NCI-H2196 treated with DMSO at 0.1 percent for 48 hours (cell line): ENCODE measurements around the gene PGM2.

ENCODE experiments used
- DNase-seq: peaks from one replicate; lab custom pipeline; 2025; ENCODE audit not compliant: unreplicated experiment; lab: John Stamatoyannopoulos, UW

PGM2 gene

GRCh38 chr4:37896206-37896860, 69.8 kb downstream of the PGM2 start:
- DNase-seq: no peak

- DNase-seq: no peak
Observed at GRCh38 chr4:37902212-37902611, 75.7 kb downstream of the PGM2 start.

DNA sequence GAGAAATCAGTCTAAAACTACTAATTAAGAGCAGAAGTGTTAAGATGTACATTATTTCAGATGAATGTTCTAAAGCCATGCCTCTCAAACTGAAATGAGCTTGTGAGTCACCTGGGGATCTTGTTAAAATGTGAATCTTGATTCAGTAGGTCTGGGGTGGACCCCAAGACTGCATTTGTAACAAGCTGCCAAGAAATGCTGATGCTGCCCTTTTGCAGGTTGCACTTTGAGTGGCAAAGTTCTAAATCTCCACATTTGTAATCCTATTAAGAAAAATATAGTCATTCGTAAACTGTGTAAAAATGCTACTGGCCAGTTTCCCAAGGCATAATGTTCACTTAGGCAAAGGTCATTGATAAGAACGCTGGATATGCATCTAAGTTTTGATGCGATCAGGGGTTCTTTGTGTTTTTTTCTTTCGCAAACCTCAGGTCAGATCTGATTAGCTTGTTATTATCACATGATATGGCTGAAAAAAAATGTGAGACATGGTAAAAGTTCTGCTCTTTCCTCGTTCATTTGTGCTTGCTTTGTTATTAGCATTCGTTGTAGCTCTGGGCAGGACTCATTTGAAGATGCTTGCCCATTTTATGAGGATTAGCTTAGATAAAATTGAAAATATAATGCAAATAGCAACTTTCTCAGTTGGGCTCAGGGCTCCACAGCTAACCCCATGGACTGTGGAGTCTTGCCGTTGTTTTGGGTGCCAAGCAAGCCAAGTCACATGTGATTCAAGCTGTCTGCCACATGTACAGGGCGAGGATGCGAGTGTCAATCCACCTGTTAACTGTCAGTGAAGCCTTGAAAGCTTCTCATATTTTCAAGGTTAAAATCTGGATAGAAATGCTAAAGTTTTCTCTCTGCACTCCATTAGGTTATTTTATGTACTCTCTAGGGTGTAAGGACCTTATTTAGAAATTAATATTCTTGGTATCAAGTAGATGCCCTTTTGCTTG, 76.5 kb downstream of the PGM2 start:
- no peak for DNase-seq

DNA sequence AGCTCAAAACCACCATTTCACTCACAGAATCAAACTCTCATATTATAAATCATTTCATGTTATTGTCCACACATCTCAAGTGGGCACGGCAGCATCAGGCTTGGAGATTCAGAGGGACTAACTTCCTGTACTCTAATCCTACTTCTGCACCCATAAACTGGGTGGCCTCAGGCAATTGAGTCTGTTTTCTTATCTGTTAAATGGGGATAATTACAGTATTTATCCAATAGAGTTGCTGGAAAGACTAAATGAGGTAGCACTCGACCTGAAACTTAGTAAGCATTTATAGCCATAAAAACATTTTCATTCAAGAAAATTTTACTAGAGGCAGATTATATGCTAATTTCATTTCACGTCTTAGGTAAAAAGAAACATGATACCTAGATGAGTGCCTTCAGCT, 77.4 kb downstream of the PGM2 start:
- no peak for DNase-seq

GRCh38 chr4:37904824-37905223, 78.3 kb downstream of the PGM2 start:
- no peak for DNase-seq

- no peak for DNase-seq
Observed at GRCh38 chr4:37905533-37906169, 79.2 kb downstream of the PGM2 start.

GRCh38 chr4:37908488-37909331, 82.2 kb downstream of the PGM2 start:
- no peak for DNase-seq

- DNase-seq: no peak
Observed at GRCh38 chr4:37909332-37910090, 83.0 kb downstream of the PGM2 start.

DNA sequence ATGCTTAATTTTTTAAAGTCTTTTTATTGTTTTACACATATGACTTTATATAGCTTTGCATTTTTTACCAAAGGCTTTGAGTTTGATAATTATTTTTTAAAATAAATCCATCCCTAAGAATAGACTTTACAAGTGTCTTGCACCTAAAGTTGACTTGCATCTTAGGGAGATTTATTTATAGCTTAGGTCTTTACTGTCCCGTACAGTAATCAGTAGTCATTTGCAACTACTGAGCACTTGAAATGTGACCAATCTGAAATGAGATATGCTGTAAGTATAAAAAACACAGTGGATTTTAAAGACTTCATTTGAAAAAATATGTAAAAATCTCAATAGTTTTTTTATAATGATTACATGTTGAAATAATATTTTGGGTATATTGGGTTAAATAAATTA, 83.6 kb downstream of the PGM2 start:
- DNase-seq: no peak
